Osteocyte (in vitro differentiated cells): ENCODE results near the gene ADRM1. TPM values are rescaled to one million over a fixed set of nuclear protein-coding genes. Genes with fewer than 3 reads are reported as not detected.

Source experiments
- DNase-seq: peaks from one replicate; pipeline ENCODE4 v3.0.0; 2021; ENCODE audit warnings: mixed read lengths; ENCODE audit not compliant: unreplicated experiment; ENCODE audit errors: extremely low spot score
- H3K27ac Mint-ChIP-seq: one replicate; pipeline ENCODE4 v1.8.0; 2021; ENCODE audit warnings: mild to moderate bottlenecking, mixed read lengths; ENCODE audit not compliant: unreplicated experiment
- H3K27me3 Mint-ChIP-seq: one replicate; pipeline ENCODE4 v1.8.0; 2021; ENCODE audit warnings: mixed read lengths; ENCODE audit not compliant: unreplicated experiment
- H3K36me3 Mint-ChIP-seq: one replicate; pipeline ENCODE4 v1.8.0; 2021; ENCODE audit warnings: mixed read lengths; ENCODE audit not compliant: unreplicated experiment
- H3K4me1 Mint-ChIP-seq: one replicate; pipeline ENCODE4 v1.8.0; 2021; ENCODE audit warnings: mixed read lengths; ENCODE audit not compliant: unreplicated experiment
- H3K4me3 Mint-ChIP-seq: one replicate; pipeline ENCODE4 v1.8.0; 2021; ENCODE audit warnings: mild to moderate bottlenecking, moderate library complexity, mixed read lengths; ENCODE audit not compliant: unreplicated experiment
- H3K9me3 Mint-ChIP-seq: one replicate; pipeline ENCODE4 v1.8.0; 2021; ENCODE audit warnings: mixed read lengths; ENCODE audit not compliant: unreplicated experiment
- CTCF ChIP-seq: fragments of 200-600 bp; sonication (generic); IDR thresholded peaks from 2 replicates; pipeline ENCODE4 v1.5.0; 2021; ENCODE audit warnings: antibody characterized with exemption, mild to moderate bottlenecking, moderate library complexity
- total RNA-seq: library from RNA; stranded (reverse); gene quantifications from 2 replicates; pipeline ENCODE4 v1.2.1, GENCODE V29; 2021

The ADRM1 gene
- total RNA-seq, 1 donor from 2014 or later = 83.9 TPM

- Mint-ChIP-seq H3K4me3 (no peak overlapping the region), H3K36me3 (peaks cover 22% of the 10 kb centered on the region), H3K27ac (no peak overlapping the region), H3K9me3 (no peaks in the 10 kb centered on the region), H3K4me1 (no peaks in the 10 kb centered on the region), H3K27me3 (no peaks in the 10 kb centered on the region)
- DNase-seq = no peak
- TF ChIP-seq CTCF = no peak
These were observed 32.7 kb downstream of the ADRM1 start for GRCh38 chr20:62335532-62335931.

- peaks cover 25% of the 10 kb centered on the region for H3K36me3 Mint-ChIP-seq
- H3K27ac Mint-ChIP-seq = no peak overlapping the region
- H3K9me3 Mint-ChIP-seq = no peaks in the 10 kb centered on the region
- no peaks in the 10 kb centered on the region for H3K27me3 Mint-ChIP-seq
- DNase-seq = no peak
- no peak for TF ChIP-seq CTCF
- no peaks in the 10 kb centered on the region for H3K4me1 Mint-ChIP-seq
- H3K4me3 Mint-ChIP-seq = no peak overlapping the region
These were observed 33.5 kb downstream of the ADRM1 start for GRCh38 chr20:62336329-62336728.

GRCh38 chr20:62336775-62337557 is 34.2 kb downstream of the ADRM1 start:
- TF ChIP-seq CTCF = no peak
- no peak overlapping the region for H3K4me3 Mint-ChIP-seq
- H3K36me3 Mint-ChIP-seq = peaks cover 30% of the 10 kb centered on the region
- no peak overlapping the region for H3K27ac Mint-ChIP-seq
- no peaks in the 10 kb centered on the region for H3K9me3 Mint-ChIP-seq
- DNase-seq = no peak
- H3K4me1 Mint-ChIP-seq = no peaks in the 10 kb centered on the region
- H3K27me3 Mint-ChIP-seq = no peaks in the 10 kb centered on the region

DNA sequence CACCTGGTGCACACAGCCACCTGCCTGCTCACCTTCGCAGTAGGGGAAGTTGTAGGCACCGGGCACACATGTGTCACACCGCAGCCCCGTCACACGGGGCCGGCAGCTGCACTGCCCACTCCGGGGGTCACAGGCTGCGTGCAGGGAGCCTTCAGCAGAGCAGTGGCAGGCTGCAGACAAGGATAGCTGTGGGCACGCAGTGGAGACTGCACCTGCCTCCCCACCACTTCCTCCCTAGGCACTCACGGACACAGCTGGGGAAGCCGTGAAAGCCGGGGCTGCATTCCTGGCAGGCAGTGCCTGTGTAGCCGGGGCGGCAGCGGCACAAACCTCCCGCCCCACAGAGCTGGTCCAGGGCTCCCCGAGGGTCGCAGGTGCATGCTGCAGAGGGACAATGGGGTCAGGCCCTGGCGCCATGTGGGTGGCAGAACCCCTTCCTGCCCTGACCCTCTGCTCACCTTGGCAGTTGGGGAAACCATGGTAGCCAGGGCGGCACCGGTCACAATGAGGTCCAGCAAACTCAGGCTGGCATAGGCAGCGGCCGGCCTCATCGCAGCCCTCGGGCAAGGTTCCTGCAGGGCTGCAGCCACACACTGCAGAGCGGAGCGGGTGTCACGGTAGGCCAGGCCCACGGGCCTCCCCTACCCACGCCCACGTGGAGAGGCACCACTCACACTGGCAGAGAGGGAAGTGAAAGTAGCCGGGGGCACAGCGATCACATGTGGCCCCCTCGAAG is 34.9 kb downstream of the ADRM1 start:
- peaks cover 32% of the 10 kb centered on the region for H3K36me3 Mint-ChIP-seq

More for the DNA sequence above, 34.9 kb downstream of the ADRM1 start:
- no peak for TF ChIP-seq CTCF
- H3K4me3 Mint-ChIP-seq = no peak overlapping the region
- no peaks in the 10 kb centered on the region for H3K27me3 Mint-ChIP-seq
- DNase-seq = no peak
- no peak overlapping the region for H3K27ac Mint-ChIP-seq
- no peaks in the 10 kb centered on the region for H3K9me3 Mint-ChIP-seq
- no peaks in the 10 kb centered on the region for H3K4me1 Mint-ChIP-seq
